COR-L47 (cell line): Measurements from ENCODE around the gene IL3RA.
"Not testable (repeated sequence)": the region's sequence is repeated elsewhere in the genome, so short reads cannot be mapped to it uniquely, and the experiment has no call there.

Experiments
- DNase-seq: peaks from one replicate; lab custom pipeline; 2025; lab: John Stamatoyannopoulos, UW

IL3RA gene

GRCh38 chrX:1425381-1425780, 88.8 kb downstream of the IL3RA start:
- DNase-seq = no peak

GRCh38 chrX:1426321-1426720, 89.7 kb downstream of the IL3RA start:
- DNase-seq = not testable (repeated sequence)

GRCh38 chrX:1427756-1428155, 91.2 kb downstream of the IL3RA start:
- DNase-seq = no peak

GRCh38 chrX:1430451-1430850, 93.9 kb downstream of the IL3RA start:
- DNase-seq = no peak
